H9 (cell line): ENCODE measurements around the gene LRP1B. TPM values are rescaled to one million over a fixed set of nuclear protein-coding genes. Genes with fewer than 3 reads are reported as not detected.
A peak's percentile ranks its signal among the peaks of the same experiment; 100 is the strongest.

ENCODE experiments used
- DNase-seq: peaks from one replicate; pipeline ENCODE4 v3.0.0-alpha.2; 2017
- H2AFZ ChIP-seq: one replicate; pipeline ENCODE4 v1.6.1; 2013; ENCODE audit warnings: mild to moderate bottlenecking, low read length, control low read depth, moderate library complexity
- H2AK5ac ChIP-seq: 2 replicates; pipeline ENCODE4 v1.6.1; 2013; ENCODE audit warnings: low read length, control low read depth, mixed read lengths; ENCODE audit not compliant: insufficient read length
- H2BK120ac ChIP-seq: one replicate; pipeline ENCODE4 v1.6.1; 2013; ENCODE audit warnings: low read depth, mild to moderate bottlenecking, low read length, control low read depth, inconsistent platforms; ENCODE audit not compliant: poor library complexity, severe bottlenecking
- H2BK12ac ChIP-seq: 2 replicates; pipeline ENCODE4 v1.6.1; 2013; ENCODE audit warnings: low read length, control low read depth, mixed read lengths, low read depth; ENCODE audit not compliant: insufficient read length
- H2BK15ac ChIP-seq: 2 replicates; pipeline ENCODE4 v1.6.1; 2013; ENCODE audit warnings: low read depth, low read length, control low read depth
- H2BK20ac ChIP-seq: one replicate; pipeline ENCODE4 v1.6.1; 2013; ENCODE audit warnings: low read depth, mild to moderate bottlenecking, low read length, control low read depth, inconsistent platforms; ENCODE audit not compliant: poor library complexity, severe bottlenecking
- H2BK5ac ChIP-seq: 2 replicates; pipeline ENCODE4 v1.6.1; 2013; ENCODE audit warnings: low read length, control low read depth, mixed read lengths; ENCODE audit not compliant: insufficient read length
- H3K14ac ChIP-seq: 2 replicates; pipeline ENCODE4 v1.6.1; 2013; ENCODE audit warnings: low read length, control low read depth; ENCODE audit not compliant: insufficient read depth
- H3K18ac ChIP-seq: 2 replicates; pipeline ENCODE4 v1.6.1; 2013; ENCODE audit warnings: low read depth, mild to moderate bottlenecking, mixed read lengths, low read length, control low read depth; ENCODE audit not compliant: insufficient read length
- H3K23ac ChIP-seq: 2 replicates; pipeline ENCODE4 v1.6.1; 2013; ENCODE audit warnings: low read length, control low read depth, mixed read lengths, low read depth; ENCODE audit not compliant: insufficient read length
- H3K23me2 ChIP-seq: 2 replicates; pipeline ENCODE4 v1.6.1; 2013; ENCODE audit warnings: low read depth, mild to moderate bottlenecking, mixed read lengths, low read length, control low read depth; ENCODE audit not compliant: insufficient read length, poor library complexity, severe bottlenecking
- H3K27ac ChIP-seq: 2 replicates; pipeline ENCODE4 v1.5.1; 2013; ENCODE audit warnings: low read length, control low read depth, mixed read lengths, low read depth; ENCODE audit not compliant: insufficient read length
- H3K27me3 ChIP-seq: 2 replicates; pipeline ENCODE4 v1.6.1; 2013; ENCODE audit warnings: low read length, control low read depth, inconsistent platforms; ENCODE audit not compliant: insufficient read depth
- H3K4ac ChIP-seq: 2 replicates; pipeline ENCODE4 v1.6.1; 2013; ENCODE audit warnings: low read depth, mild to moderate bottlenecking, control low read depth, inconsistent platforms, low read length, moderate library complexity
- H3K4me1 ChIP-seq: 2 replicates; pipeline ENCODE4 v1.6.1; 2013; ENCODE audit warnings: low read length, control low read depth, inconsistent platforms; ENCODE audit not compliant: insufficient read depth
- H3K4me2 ChIP-seq: 2 replicates; pipeline ENCODE4 v1.6.1; 2013; ENCODE audit warnings: low read length, control low read depth, mixed read lengths; ENCODE audit not compliant: insufficient read length, insufficient read depth
- H3K56ac ChIP-seq: 2 replicates; pipeline ENCODE4 v1.6.1; 2013; ENCODE audit warnings: low read depth, mild to moderate bottlenecking, mixed read lengths, low read length, control low read depth; ENCODE audit not compliant: insufficient read length
- H3K79me1 ChIP-seq: 2 replicates; pipeline ENCODE4 v1.6.1; 2013; ENCODE audit warnings: low read depth, mild to moderate bottlenecking, moderate library complexity, low read length, control low read depth, inconsistent platforms; ENCODE audit not compliant: insufficient read depth, poor library complexity, severe bottlenecking
- H3K79me2 ChIP-seq: 2 replicates; pipeline ENCODE4 v1.6.1; 2013; ENCODE audit warnings: low read length, control low read depth, inconsistent platforms; ENCODE audit not compliant: insufficient read depth
- H3K9ac ChIP-seq: 2 replicates; pipeline ENCODE4 v1.6.1; 2013; ENCODE audit warnings: low read length, control low read depth, mixed read lengths; ENCODE audit not compliant: insufficient read length; ENCODE audit errors: extremely low read depth
- H3K9me3 ChIP-seq: one replicate; pipeline ENCODE4 v1.6.1; 2013; ENCODE audit warnings: low read depth, low read length, inconsistent platforms; ENCODE audit not compliant: control insufficient read depth
- H3T11ph ChIP-seq: one replicate; pipeline ENCODE4 v1.6.1; 2013; ENCODE audit warnings: mild to moderate bottlenecking, low read length, control low read depth, inconsistent platforms
- H4K20me1 ChIP-seq: one replicate; pipeline ENCODE4 v1.6.1; 2013; ENCODE audit not compliant: control insufficient read depth, insufficient read length, insufficient read depth
- H4K5ac ChIP-seq: 2 replicates; pipeline ENCODE4 v1.6.1; 2013; ENCODE audit warnings: low read depth, mild to moderate bottlenecking, mixed read lengths, low read length, control low read depth; ENCODE audit not compliant: insufficient read length
- H4K8ac ChIP-seq: replicated peaks from 2 replicates; pipeline ENCODE4 v1.6.1; 2013; ENCODE audit warnings: low read length, control low read depth, mixed read lengths, low read depth; ENCODE audit not compliant: insufficient read length
- H4K91ac ChIP-seq: 2 replicates; pipeline ENCODE4 v1.6.1; 2013; ENCODE audit warnings: low read depth, mild to moderate bottlenecking, moderate library complexity, mixed read lengths, low read length, control low read depth; ENCODE audit not compliant: insufficient read length
- H3K27ac Mint-ChIP-seq, 3 experiments: 2 replicates in 2 of 3; 3 replicates in 1 of 3; pipeline ENCODE4 v1.8.0; 2020 to 2021; ENCODE audit warnings: mixed read lengths in 3 of 3, mild to moderate bottlenecking in 1 of 3, moderate library complexity in 1 of 3
- H3K27me3 Mint-ChIP-seq: 2 replicates; pipeline ENCODE4 v1.8.0; 2021; ENCODE audit warnings: low read depth, mild to moderate bottlenecking, moderate library complexity, mixed read lengths
- H3K36me3 Mint-ChIP-seq, 3 experiments: 2 replicates in 2 of 3; 3 replicates in 1 of 3; pipeline ENCODE4 v1.8.0; 2020 to 2021; ENCODE audit warnings: low read depth in 3 of 3, mixed read lengths in 3 of 3; ENCODE audit not compliant: insufficient read depth in 1 of 3
- H3K4me1 Mint-ChIP-seq, 2 experiments: 2 replicates each; pipeline ENCODE4 v1.8.0; 2020; ENCODE audit warnings: mixed read lengths in 2 of 2
- H3K4me3 Mint-ChIP-seq, 2 experiments: 2 replicates in 1 of 2; 3 replicates in 1 of 2; pipeline ENCODE4 v1.8.0; 2020 to 2021; ENCODE audit warnings: mild to moderate bottlenecking in 2 of 2, mixed read lengths in 2 of 2, moderate library complexity in 1 of 2
- H3K9me3 Mint-ChIP-seq, 2 experiments: 2 replicates in 1 of 2; 3 replicates in 1 of 2; pipeline ENCODE4 v1.8.0; 2020; ENCODE audit warnings: mild to moderate bottlenecking in 2 of 2, mixed read lengths in 2 of 2, moderate library complexity in 1 of 2
- CTCF ChIP-seq: fragments of 200-600 bp; sonication (generic); conservative IDR thresholded peaks from 3 replicates; pipeline ENCODE4 v1.8.0; 2021; ENCODE audit warnings: antibody characterized with exemption, mild to moderate bottlenecking
- WGBS: extraction: QIAGEN DNeasy Blood & Tissue Kit; methylation state at CpG from one replicate; pipeline ENCODE4 v1.1.7; 2013; ENCODE audit warnings: missing lambda C conversion rate, low lambda C conversion rate, mixed read lengths; ENCODE audit not compliant: insufficient read length; ENCODE audit errors: extremely low coverage; 5-methylcytosine and 5-hydroxymethylcytosine counted together
- total RNA-seq: library from RNA; stranded (reverse); gene quantifications from 2 replicates; pipeline ENCODE4 v1.2.1, GENCODE V29; 2021

LRP1B gene
- total RNA-seq, 1 experiment from 2014 or later = not detected

DNA sequence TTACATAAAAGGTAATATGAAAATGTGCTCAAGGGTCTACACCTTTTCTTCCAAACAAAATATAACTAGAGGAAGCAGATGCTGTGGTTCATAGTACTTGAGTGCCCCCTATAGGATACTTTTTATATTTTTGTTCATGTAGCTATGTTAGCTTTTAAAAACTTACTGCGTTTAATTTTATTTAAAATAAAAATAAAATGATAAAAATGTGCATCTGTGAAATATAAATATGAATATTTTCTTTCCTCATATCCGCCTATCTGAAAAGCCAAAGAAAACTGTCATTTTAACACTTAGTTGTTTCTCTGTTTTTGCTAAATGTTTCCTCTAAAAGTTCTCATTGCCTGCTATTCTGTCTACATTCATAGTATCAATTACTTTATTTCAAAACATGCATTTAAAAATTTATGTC, 9.6 kb upstream of the LRP1B start:
- no peak overlapping the region for H3K4me2 ChIP-seq
- H3K56ac ChIP-seq = no peak overlapping the region
- H2AK5ac ChIP-seq = no peak overlapping the region
- Mint-ChIP-seq H3K36me3 (no peaks in the 10 kb centered on the region), H3K27ac (no peak overlapping the region), H3K9me3 (no peaks in the 10 kb centered on the region), H3K4me3 (no peak overlapping the region), H3K27me3 (peaks cover 2% of the 10 kb centered on the region; the same call in 1 of the 2 replicates), H3K4me1 (no peaks in the 10 kb centered on the region)
- no peaks in the 10 kb centered on the region for H3K79me2 ChIP-seq
- no peak overlapping the region for H3K27ac ChIP-seq
- no peak overlapping the region for H2BK15ac ChIP-seq
- no peak overlapping the region for H4K8ac ChIP-seq
- H3K79me1 ChIP-seq = no peaks in the 10 kb centered on the region
- H4K5ac ChIP-seq = no peak overlapping the region
- DNase-seq = no peak
- no peak overlapping the region for H2BK5ac ChIP-seq
- H2AFZ ChIP-seq = no peak overlapping the region
- no peak overlapping the region for H4K91ac ChIP-seq
- peak; percentile 81 for TF ChIP-seq CTCF
- H3K18ac ChIP-seq = no peak overlapping the region
- H3K23ac ChIP-seq = no peak overlapping the region
- H3T11ph ChIP-seq = no peak overlapping the region
- no peak overlapping the region for H3K14ac ChIP-seq
- no peaks in the 10 kb centered on the region for H3K9me3 ChIP-seq
- H2BK20ac ChIP-seq = no peak overlapping the region
- no peak overlapping the region for H3K9ac ChIP-seq
- H2BK120ac ChIP-seq = no peak overlapping the region
- no peaks in the 10 kb centered on the region for H4K20me1 ChIP-seq
- H3K4me1 ChIP-seq = no peaks in the 10 kb centered on the region
- no peaks in the 10 kb centered on the region for H3K27me3 ChIP-seq
- no peak overlapping the region for H3K4ac ChIP-seq
- H3K23me2 ChIP-seq = no peaks in the 10 kb centered on the region
- H2BK12ac ChIP-seq = no peak overlapping the region
- no CpG with 5 or more reads among the region's 2 CpGs for WGBS
